ENCODE data around the gene LCN9.
"Not testable (repeated sequence)": the region's sequence is repeated elsewhere in the genome, so short reads cannot be mapped to it uniquely, and the experiment has no call there.

LCN9 gene, protein sequence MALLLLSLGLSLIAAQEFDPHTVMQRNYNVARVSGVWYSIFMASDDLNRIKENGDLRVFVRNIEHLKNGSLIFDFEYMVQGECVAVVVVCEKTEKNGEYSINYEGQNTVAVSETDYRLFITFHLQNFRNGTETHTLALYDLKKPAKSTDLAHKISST

DNA sequence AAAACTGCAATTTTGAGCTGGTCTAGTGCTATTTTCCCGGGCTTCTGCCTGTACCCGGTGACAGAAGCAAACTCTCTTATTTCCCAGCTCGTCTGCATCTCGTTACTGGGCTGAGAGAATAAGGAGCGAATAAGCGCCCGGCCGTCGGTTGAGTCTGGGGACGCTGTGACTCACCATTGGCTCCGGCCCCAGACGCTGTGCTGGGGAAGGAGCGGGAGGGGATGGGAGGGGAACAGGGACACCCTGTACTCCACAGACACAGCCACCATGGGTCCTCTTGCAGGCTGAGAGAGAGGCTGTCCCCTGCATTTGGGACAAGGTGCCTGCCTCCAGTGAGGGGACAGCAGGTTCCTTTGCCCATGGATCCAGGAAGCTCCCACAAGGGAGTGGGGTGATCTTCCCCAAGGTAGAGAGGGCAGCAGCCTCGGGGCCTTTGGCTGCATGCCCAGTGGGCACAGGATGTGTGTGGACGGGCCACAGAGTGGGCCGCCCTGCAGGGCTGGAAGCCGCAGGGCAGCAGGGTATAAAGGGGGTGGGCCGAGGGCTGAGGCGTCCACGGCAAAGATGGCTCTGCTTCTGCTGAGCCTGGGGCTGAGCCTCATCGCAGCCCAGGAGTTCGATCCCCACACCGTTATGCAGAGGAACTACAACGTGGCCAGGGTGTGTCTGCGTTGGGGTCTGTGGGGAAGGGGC, at the start of gene LCN9:
LCN9 (plus strand) TSS at position 552 of the 693 bp plus-strand sequence; CDS start at position 565, 13 bp downstream.
- DNase-seq = no peak

DNA sequence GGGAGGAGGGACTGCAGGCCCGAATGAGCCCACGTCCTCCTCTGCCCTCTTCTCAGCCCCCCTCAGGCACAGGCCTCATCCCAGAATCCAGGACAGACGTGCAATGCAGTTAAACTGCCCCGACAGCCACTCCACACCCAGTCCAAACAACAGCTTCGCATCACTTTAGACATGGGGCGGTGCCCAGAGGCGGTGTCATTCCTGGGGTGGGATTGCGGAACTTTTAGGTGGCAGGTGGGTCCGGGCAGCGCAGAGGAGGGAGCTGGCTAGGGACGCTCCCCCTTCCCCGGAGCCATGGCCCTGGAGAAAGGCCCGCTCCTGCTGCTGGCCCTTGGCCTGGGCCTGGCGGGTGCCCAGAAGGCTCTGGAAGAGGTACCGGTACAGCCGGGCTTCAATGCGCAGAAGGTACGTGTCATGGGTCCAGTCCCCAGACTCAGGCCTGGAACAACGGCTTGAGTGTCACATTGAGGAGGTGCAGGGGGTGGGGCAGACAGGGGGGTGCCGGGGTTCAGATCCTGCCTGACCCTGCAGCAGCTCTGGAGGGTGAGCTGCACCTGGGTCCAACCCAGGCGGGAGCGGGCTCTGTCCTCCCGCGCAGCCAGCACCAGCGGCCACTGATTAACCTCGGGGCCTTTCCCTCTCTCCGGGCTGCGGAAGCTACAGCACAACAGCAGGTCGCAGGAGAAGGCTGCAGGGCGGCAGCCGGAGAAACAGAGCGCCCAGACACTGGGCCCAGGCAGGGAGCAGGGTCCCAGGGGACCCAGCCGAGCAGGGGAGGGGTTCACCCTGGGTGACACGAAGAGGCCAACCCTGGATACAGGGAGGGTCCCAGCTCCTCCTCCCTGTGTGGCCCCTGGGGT, 48.9 kb upstream of the LCN9 start:
- DNase-seq = no peak

- DNase-seq = no peak
Observed at GRCh38 chr9:135614821-135615665, 48.1 kb upstream of the LCN9 start.

DNA sequence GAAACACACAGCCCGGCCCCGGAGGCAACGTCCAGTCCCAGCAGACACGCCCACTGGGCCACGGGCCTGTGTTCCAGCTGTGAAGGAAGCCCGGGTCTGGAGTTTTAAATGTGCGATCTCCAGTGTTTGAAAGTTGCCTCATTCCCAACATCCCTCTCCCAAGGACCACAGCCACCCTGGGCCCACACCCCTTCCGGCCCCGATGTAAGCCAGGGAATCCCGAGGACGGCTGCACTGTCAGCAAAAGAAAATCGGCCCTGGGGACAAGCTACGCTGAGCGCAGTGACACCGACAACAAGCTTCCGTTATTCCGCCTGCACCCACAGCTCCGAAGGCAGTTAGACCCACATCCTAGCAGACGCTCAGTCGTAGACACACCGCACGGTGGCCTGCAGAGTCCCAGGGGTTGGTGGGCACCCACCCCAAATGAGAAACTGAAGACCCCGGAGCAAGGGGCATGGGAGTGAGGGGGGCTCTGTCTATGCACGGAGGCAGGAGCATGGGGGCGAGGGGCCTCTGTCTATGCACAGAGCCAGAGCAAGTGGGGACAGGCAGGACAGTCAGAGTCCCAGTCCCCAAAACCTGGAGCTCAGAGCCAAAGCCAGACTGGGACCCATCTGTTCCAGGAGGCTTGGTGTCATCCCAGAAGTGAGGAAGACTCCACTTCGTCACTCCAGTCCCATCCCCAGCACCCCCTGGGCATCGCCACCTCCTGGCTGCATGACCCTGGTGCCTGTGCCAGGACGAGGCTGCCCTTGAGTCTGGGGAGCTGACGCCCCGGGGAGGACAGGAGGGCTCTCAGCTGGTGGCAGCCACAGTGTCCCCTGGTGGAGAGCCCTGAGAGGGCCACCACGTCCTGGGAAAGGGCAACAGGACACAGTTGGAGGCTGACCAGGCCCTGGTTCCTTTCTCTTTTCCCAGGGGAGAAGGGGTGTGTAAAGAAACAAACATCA, 47.2 kb upstream of the LCN9 start:
- no peak for DNase-seq

DNA sequence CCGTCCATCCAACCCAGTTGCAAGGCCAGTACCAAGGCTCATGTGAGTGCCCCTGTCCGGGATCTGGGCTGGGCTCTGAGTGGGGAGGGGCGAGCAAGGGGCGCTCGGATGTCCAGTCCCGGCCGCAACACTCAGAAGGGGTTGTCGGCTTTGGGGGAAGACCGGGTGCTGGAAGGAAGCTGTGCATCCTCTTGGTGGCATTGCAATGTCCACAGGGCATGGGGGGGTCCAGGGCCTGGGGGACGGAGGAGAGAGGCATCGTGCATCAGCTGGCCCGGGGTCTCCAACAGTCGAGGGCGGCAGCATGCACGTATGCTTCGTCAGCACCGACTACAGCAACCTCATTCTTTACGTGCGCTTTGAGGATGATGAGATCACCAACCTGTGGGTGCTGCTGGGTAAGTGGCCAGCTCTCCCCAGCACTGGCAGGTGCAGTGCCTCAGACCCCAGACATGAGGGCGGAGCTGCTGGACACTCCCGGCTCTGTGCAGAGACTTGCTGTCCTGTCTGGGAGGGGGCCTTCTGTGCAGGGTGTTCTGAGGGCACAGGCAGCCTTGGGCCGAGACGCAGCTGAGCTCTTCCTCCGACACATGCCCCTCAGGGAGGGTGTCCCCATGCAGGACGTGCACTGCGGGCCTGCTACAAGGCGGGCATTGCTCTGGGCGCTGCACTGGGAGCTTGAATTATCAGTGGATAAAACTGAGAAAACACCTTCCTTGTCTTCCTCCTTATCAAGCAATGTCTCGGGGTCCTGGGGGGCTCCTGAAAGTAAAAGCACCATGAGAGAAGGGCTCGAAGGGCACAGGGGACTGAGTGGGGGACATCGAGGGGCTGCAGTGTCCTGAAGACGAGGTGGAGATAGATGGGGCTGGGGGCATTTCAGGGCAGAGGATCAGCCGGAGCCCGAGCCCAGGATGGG, 46.2 kb upstream of the LCN9 start:
- no peak for DNase-seq

- no peak for DNase-seq
Observed at GRCh38 chr9:135617538-135617900, 45.6 kb upstream of the LCN9 start.

GRCh38 chr9:135617991-135618411, 45.1 kb upstream of the LCN9 start:
- DNase-seq = no peak

- no peak for DNase-seq
Observed at GRCh38 chr9:135618866-135619598, 44.1 kb upstream of the LCN9 start.

GRCh38 chr9:135619599-135619886, 43.6 kb upstream of the LCN9 start:
- DNase-seq = no peak

GRCh38 chr9:135620558-135620957, 42.6 kb upstream of the LCN9 start:
- no peak for DNase-seq

GRCh38 chr9:135622415-135623020, 40.6 kb upstream of the LCN9 start:
- no peak for DNase-seq

GRCh38 chr9:135624282-135624681, 38.8 kb upstream of the LCN9 start:
- no peak for DNase-seq

GRCh38 chr9:135632841-135633240, 30.3 kb upstream of the LCN9 start:
- DNase-seq = no peak

- not testable (repeated sequence) for DNase-seq
Observed at GRCh38 chr9:135636930-135637530, 26.1 kb upstream of the LCN9 start.

GRCh38 chr9:135639196-135639595, 23.9 kb upstream of the LCN9 start, which contains the start of gene GLT6D1:
GLT6D1 (minus strand) TSS chr9:135639540; CDS start chr9:135639187, 353 bp downstream.
- DNase-seq = no peak

DNA sequence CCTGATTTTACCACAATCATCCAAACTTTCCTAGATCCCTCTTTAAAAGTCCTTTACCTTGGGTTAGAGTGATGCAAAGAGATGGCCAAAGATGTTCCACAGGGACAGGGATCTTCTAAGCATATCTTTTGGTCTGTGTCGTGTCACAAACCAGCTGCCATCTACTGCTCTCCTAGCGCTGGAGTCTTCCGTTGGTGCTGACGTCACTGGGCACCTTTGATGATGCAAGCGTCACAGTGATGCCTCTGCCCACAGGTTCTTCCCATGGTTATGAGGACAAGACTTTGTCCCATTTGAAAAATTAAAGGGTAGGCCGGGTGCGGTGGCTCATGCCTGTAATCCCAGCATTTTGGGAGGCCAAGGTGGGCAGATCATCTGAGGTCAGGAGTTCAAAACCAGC, 22.1 kb upstream of the LCN9 start:
- no peak for DNase-seq

- no peak for DNase-seq
Observed at GRCh38 chr9:135641745-135642144, 21.4 kb upstream of the LCN9 start.

DNA sequence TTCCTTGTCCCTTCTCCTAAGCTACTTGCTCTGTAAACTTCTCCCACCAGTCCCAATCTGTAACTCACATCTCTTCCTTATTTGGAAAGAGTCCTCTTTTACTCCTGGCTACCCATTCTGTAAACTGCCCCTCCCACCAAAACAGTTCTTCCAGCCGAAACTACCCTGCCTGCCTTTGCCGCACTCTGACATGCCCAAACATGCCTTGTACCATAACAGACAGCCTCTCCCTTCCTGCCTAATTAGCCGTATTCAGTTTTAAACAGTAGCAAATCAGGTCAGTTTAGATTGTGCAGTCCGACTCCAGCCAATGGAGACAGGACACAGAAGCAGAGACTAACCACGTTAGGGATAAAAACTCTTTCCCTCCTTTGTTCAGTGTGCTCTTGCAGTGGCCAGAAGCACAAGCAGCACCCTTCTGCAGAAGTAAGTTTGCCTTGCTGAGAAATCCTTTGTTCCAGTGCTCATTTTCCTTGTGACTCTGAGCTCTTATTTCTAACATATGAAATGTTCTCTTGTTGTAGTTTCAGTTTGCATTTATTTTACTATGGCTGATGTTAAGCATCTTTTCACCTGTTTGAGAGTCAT, 18.4 kb upstream of the LCN9 start:
- no peak for DNase-seq

GRCh38 chr9:135647884-135648283, 15.2 kb upstream of the LCN9 start:
- no peak for DNase-seq

All from NCI-H1694 (cell line).